ENCODE data around the gene BCL7B.
"Not testable (repeated sequence)": the region's sequence is repeated elsewhere in the genome, so short reads cannot be mapped to it uniquely, and the experiment has no call there.

BCL7B gene

DNA sequence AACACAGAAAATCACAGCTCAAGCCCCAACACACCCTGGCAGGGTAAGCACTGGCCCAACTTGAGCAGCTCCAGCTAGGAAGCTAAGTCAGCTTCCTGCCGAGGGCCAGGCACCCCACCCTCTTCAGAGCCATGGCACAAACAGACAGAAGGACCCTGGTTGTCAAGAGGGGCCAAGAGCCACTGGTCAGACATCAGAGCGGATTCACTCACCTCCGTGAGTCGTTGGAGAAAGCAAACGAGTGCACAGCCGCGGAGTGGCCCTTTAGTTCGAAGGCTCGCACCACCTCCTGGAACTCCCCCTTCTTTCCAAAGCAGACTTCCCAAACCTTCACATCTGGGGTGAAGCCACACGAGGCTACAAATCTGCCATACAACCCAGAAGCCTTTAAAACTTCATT, 13.5 kb upstream of the BCL7B start:
- no peak for DNase-seq

DNA sequence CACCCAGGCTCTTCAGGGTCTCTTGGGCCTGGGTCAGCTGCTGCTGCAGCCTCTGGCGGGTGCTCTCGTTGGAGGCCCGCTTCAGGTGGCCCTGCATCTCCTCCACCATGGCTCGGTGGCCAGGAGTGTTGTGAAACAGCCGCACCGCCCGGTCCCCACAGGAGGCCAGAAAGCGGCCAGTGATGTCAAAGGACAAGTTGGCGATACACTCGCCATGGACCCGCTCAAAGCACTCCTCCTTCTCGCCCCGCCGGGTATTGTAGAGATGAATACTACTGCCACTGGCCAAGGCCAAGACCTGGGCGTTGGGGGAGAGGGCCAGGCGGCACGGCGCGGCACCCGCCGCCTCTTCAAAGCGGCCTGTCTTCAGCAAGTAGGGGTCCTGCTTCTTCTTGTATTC, 13.0 kb upstream of the BCL7B start:
- DNase-seq = no peak

GRCh38 chr7:73569042-73569608, 11.6 kb upstream of the BCL7B start:
- DNase-seq = no peak

- DNase-seq = no peak
Observed at GRCh38 chr7:73567846-73568685, 10.6 kb upstream of the BCL7B start.

DNA sequence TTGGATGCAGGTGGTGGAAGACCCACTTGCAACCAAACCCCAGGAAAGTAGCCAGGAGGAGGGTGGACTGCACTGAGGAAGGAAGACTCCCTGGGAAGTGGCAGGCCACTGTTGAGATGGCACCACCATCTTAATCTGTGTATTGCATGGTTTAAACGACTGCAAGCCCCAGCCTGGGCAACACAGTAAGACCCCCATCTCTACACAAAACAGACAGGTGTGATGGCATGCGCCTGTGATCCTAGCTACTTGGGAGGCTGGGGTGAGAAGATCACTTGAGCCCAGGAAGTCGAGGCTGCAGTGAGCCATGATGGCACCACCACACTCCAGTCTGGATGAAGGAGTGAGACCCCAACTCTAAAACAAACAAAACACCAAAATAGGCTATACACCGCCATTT, 9.7 kb upstream of the BCL7B start:
- DNase-seq = no peak

GRCh38 chr7:73566431-73566830, 8.9 kb upstream of the BCL7B start:
- not testable (repeated sequence) for DNase-seq

DNA sequence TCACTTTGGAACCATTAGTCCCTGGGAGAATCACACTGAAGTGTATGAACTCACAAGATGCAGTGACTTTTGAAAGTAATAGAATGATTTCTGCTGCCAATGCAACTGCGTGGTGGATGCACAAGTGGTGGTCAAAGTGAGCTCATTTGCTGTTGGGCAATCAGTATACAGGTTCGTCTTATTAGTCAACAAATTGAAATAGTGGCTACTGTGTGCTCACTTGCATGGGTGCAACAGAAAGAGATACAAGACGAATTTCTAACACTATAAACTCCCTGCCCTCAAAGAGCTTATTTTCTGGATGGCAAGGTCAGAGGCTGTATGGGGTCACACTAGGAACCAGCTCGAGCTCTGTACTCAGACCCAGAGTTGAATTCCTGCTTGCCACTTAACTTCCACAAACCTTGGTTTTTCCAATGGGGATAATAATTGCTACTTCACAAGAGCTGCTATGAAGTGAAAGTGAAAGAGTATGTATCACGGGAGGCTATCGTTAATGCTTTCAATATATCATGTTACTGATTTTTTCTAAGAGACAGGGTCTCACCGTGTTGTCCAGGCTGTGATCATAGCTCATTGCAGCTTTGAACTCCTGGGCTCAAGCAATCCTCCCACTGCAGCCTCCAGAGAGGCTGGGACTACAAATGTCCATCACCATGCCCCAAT, 8.3 kb upstream of the BCL7B start:
- DNase-seq = no peak

DNA sequence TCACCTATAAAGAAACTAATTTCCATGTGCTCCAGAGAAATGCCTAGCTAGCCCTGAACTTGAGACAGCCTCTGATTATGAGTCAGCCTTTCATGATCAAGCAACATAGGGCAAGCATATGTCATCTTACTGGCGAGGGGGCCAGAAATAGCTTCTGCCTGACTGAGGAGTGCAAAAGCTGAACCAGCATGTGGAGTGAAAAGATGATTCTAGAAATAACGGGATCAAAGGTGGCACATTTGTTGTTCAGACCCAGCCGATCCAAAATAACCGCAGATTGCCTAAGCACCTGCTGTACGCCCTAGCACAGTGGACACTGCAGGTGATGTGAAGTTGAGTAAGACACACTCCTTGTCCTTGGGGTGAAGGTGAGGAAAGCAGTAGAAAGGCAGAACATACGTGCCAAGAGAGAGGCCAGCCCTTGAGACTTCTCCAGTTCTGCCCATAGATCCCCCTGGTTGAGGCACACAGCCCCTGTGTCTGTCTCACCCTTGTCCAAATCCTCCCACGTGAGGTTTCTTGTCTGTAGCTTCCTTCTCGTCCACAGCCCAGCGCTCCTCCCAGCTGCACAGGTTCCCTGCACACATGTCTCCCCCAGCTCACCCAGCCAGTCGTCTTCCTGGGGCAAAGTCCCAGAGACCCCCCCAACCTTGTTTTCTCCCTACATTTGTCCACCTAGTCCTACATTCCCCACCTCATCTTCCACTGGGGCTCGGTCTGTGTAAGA, 2.8 kb upstream of the BCL7B start:
- DNase-seq = no peak

GRCh38 chr7:73557108-73557396, 438 bp downstream of the BCL7B start:
- DNase-seq = peak; percentile 93

- no peak for DNase-seq
Observed at GRCh38 chr7:73556208-73557107, 1.0 kb downstream of the BCL7B start.

- no peak for DNase-seq
Observed at GRCh38 chr7:73555411-73555982, 2.0 kb downstream of the BCL7B start.

GRCh38 chr7:73550093-73550492, 7.4 kb downstream of the BCL7B start:
- not testable (repeated sequence) for DNase-seq

DNA sequence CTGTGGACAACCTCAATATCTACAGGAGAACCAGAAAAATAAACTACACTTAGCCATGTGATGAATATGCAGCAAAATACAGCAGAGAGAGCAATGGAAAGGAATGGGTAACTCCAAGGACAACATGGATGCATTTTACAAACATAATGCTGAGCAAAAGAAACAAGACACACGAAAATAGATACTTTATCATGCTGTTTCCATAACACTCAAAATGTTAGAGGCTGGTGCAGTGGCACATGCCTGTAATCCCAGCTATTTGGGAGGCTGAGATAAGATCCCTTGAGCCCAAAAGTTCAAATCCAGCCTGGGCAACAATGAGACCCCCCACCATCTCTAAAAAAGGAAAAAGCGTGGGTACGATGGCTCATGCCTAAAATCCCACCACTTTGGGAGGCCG, 8.3 kb downstream of the BCL7B start:
- no peak for DNase-seq

GRCh38 chr7:73547841-73548240, 9.6 kb downstream of the BCL7B start:
- DNase-seq = no peak

GRCh38 chr7:73544678-73545077, 12.8 kb downstream of the BCL7B start:
- DNase-seq = no peak

DNA sequence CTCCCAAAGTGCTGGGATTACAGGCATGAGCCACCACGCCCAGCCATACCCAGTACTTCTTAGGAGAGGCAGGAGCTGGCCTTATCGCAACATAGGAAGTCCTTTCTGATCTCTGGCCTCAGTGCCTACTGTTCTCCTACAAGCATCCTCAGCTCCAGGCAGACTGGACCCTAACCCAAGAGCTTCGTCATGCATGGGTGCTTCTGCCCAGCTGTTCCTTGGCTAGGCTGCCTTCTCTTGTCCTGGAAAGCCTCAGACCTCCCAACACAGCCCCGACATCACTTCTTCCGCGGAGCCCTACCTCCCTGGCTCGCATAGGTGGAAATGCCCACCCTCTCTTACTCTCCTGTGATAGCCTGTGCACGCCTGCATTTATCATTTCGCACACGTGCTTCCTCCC, 15.8 kb downstream of the BCL7B start:
- no peak for DNase-seq

DNA sequence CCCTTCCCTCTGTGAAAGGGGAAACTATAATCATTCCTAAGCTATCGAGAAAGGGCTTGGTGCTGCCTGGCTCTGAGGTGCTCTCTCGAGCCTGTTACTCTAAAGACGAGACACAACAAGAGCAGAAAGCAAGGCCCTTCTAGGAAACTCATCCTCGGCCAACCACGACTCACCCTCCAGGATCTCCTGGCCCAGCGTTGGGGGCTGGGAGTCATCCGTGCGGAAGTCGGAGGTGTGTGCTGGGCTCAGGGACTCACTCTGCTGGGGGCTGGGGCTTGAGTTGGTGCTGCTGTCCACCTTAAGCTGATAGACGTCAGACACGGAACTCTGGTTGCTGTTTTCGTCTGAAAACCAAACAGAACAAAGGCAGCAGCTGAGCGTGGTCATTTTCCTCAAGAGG, 17.8 kb downstream of the BCL7B start:
- DNase-seq = no peak

- DNase-seq = not testable (repeated sequence)
Observed at GRCh38 chr7:73538510-73538909, 19.0 kb downstream of the BCL7B start.

DNA sequence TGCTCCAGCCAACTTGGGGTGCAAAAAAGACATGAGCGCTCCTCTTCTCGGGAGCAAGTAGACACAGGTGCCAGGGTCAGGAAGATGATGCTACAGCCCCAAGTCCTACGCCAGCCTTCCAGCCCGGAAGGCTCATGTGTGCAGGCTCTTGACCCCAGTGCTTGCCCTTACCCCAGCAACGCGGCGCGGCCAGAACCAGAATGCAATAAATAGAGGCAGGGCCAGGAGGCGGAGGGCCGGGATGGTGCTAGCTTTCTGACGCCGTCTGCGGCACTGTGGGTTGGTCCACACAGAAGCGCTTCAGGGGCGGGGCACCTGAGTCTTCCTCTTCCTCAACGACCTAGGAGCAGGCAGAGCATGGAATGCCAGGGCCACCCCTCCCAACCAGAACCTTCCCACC, 20.4 kb downstream of the BCL7B start:
- no peak for DNase-seq

GRCh38 chr7:73536479-73536878, 21.0 kb downstream of the BCL7B start:
- no peak for DNase-seq

- not testable (repeated sequence) for DNase-seq
Observed at GRCh38 chr7:73535918-73536317, 21.6 kb downstream of the BCL7B start.

- DNase-seq = no peak
Observed at GRCh38 chr7:73533742-73534141, 23.7 kb downstream of the BCL7B start.

Data from CD4-positive, alpha-beta T cell treated with Interleukin-10 for 1 hour (primary cell).